Measurements from ENCODE around the gene DPEP2NB. TPM values are rescaled to one million over a fixed set of nuclear protein-coding genes. Genes with fewer than 3 reads are reported as not detected.

DPEP2NB gene
- total and polyA plus RNA-seq, 10 of the 15 experiments (the other 5 are each of a cell fraction or from before 2014, with no cell fraction given), result not detected

DNA sequence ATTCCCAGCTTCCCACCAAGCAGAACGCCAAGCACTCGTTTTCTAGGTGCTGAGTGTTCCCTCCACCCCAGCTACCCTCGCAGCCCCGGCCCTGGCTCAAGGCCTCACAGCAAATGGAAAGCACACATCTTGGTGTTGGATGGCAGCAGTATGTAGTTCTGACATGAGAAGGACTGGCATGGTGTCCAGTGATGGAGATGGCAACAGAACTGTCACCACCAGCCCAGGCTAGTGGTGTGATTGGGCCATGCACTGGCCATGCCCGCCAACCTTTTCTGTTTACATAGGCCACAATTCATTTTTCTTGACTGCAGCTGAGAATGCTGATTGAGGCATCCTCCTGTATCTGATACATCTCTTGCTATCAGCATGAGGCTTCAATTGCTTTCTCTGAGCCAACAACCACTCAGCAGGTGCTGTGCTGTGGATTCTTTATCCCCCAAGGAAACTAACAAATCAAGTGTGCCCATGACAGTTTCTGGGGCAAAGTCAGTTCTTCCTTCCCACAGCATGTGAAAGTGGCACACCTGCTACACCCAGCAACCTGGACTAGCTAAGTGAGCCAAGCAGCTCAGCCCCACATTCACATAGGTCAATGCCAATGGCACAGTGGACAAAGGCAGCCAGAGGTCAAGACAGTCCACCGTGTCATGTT is 51.1 kb downstream of the DPEP2NB start:
- ChIA-PET POLR2A (interaction anchor here (0.9 to 1.9 kb wide), 3 partner anchors 11 to 28 kb away, joined by 3 to 6 read pairs (median 5); partner anchors contain the start of gene PSMB10), SMC1A (ENCODE audit: uncharacterized antibody, unreplicated experiment) (interaction anchor here (0.7 to 1.8 kb wide), 5 partner anchors 17 to 148 kb away, joined by 3 to 4 read pairs (median 3); no protein-coding TSS in a partner anchor), RAD21 (ENCODE audit: unreplicated experiment) (no interaction called here), CTCF (interaction anchor here (0.6 to 3.7 kb wide), 5 partner anchors 21 to 804 kb away, joined by 3 to 22 read pairs (median 4); partner anchors contain the start of gene LCAT)
- H3K9me3 ChIP-seq (replicated peaks; ENCODE audit: control insufficient read depth, insufficient read depth, low read length), result no peaks in the 10 kb centered on the region
- H3K27ac ChIP-seq (ENCODE audit: control insufficient read depth, insufficient read depth), result no peak overlapping the region
- H4K20me1 ChIP-seq (ENCODE audit: control insufficient read depth, insufficient read depth), result no peaks in the 10 kb centered on the region
- peaks cover 4 to 6% of the 10 kb centered on the region in 2 experiments; a peak in 3 of 4 replicates for H3K36me3 ChIP-seq (ENCODE audit: control insufficient read depth in 2 of 2, insufficient read depth in 2 of 2, low read length in 1 of 2)
- TF ChIP-seq POU2F2 (IDR thresholded peaks at IDR 0.05; ENCODE audit: borderline replicate concordance, low read depth, low read length) (no peak), SUZ12 (IDR thresholded peaks at IDR 0.05; ENCODE audit: unreplicated experiment) (no peak), SMARCA5 (IDR thresholded peaks at IDR 0.05) (no peak), GABPA (IDR thresholded peaks at IDR 0.05; ENCODE audit: low read depth) (no peak), ESRRA (IDR thresholded peaks at IDR 0.05; ENCODE audit: low read length) (no peak), TAF1 (IDR thresholded peaks at IDR 0.05; ENCODE audit: borderline replicate concordance, low read depth, low read length) (no peak), MYC (IDR thresholded peaks at IDR 0.05; ENCODE audit: insufficient read depth, insufficient read length, insufficient replicate concordance, low read length, severe bottlenecking) (no peak), CHD2 (IDR thresholded peaks at IDR 0.05; ENCODE audit: borderline replicate concordance, low read depth, low read length) (no peak), TCF3 (IDR thresholded peaks at IDR 0.05; ENCODE audit: borderline replicate concordance, insufficient read depth, low read depth, low read length) (no peak), BMI1 (IDR thresholded peaks at IDR 0.05; ENCODE audit: borderline replicate concordance) (no peak), NRF1 (conservative IDR thresholded peaks at IDR 0.05; ENCODE audit: low read depth, low read length) (no peak), ZZZ3 (IDR thresholded peaks at IDR 0.05; ENCODE audit: control insufficient read depth, insufficient read length, low read depth) (no peak), IKZF2 (IDR thresholded peaks at IDR 0.05) (no peak), HCFC1 (IDR thresholded peaks at IDR 0.05; ENCODE audit: low read length) (no peak), TARDBP (IDR thresholded peaks at IDR 0.05; ENCODE audit: borderline replicate concordance) (no peak), MXI1 (IDR thresholded peaks at IDR 0.05; ENCODE audit: low read depth, low read length) (no peak), IRF4 (IDR thresholded peaks at IDR 0.05; ENCODE audit: low read depth, low read length) (no peak), NFXL1 (IDR thresholded peaks at IDR 0.05; ENCODE audit: borderline replicate concordance) (no peak), ASH2L (IDR thresholded peaks at IDR 0.05; ENCODE audit: borderline replicate concordance, low read depth) (no peak), HDAC6 (IDR thresholded peaks at IDR 0.05; ENCODE audit: unreplicated experiment) (no peak)
- H2AFZ ChIP-seq (ENCODE audit: control insufficient read depth, low read depth, low read length), result no peak overlapping the region
- H3K79me2 ChIP-seq (ENCODE audit: control insufficient read depth, insufficient read depth, low read length), result peaks cover 20% of the 10 kb centered on the region
- intact Hi-C loops (cut with micrococcal nuclease; ENCODE audit: unreplicated experiment) (no loop called here), in situ Hi-C loops (cut with MboI) (no loop called here)
- no peak for FAIRE-seq
- 97% methylated on average over 6 of the region's 6 CpGs for WGBS (ENCODE audit: insufficient coverage, insufficient replicate concordance, low lambda C conversion rate, missing lambda C conversion rate)
- no peak for ATAC-seq
- no peaks in the 10 kb centered on the region for H3K27me3 ChIP-seq (replicated peaks in 1 of 2; ENCODE audit: control insufficient read depth in 2 of 2, insufficient read depth in 2 of 2, low read length in 1 of 2)
- DNase-seq (ENCODE audit: low read depth, low spot score), result no peak
- no peak overlapping the region for H3K9ac ChIP-seq (ENCODE audit: control insufficient read depth, insufficient read depth, low read length)
- H3K4me3 ChIP-seq, result no peak overlapping the region
- H3K4me1 ChIP-seq (ENCODE audit: control insufficient read depth, insufficient read depth, low read length), result peaks cover 21% of the 10 kb centered on the region
- BruUV-seq (replicated peaks), result no TSS peak
- H3K4me2 ChIP-seq (ENCODE audit: control insufficient read depth, insufficient read depth), result no peak overlapping the region

Measured in GM12878 (cell line).